ENCODE results near the gene RNF19B. TPM values are rescaled to one million over a fixed set of nuclear protein-coding genes. Genes with fewer than 3 reads are reported as not detected.

RNF19B gene
- total RNA-seq, 1 experiment from 2014 or later, result 22.5 TPM

DNA sequence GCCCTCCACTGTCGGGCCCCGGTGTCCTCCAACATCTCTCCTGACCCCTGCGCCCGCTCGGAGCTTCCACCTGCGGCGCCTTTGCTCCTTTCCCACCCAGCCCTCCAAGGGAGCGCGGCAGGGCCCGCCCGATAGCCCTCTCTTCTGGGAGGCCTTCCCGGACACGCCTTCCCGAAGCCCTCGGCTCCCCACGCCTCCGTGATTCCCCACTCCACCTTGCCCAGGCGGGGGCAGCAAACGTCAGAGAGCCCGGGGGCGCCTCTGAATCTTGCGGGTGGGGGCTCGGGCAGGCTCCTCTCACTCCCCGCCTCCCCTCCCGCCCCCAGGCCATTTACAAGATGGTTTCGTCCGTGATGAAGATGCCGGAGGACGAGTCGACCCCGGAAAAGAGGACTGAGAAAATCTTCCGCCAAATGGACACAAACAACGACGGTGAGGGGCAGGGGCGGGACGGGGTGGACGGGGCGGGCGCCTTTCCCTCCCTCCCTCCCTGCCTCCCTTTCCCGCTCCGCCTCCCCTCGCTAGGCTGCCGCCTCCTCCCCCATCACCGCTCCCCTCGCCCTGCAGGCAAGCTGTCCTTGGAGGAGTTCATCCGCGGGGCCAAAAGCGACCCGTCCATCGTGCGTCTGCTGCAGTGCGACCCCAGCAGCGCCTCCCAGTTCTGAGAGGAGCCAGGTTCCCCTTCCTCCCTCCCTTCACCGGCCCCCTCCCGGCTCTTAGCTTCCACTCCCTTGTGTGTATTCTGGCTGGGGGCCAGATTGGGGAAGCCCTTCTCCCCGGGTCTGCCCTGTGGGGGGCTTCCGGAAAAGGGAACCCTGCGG lies 71.2 kb downstream of the RNF19B start:
- no peaks in the 10 kb centered on the region for H3K9me2 ChIP-seq (ENCODE audit: insufficient read depth)
- H4K20me1 ChIP-seq (ENCODE audit: insufficient read depth), result no peaks in the 10 kb centered on the region
- no peak for DNase-seq (ENCODE audit: low read depth, low spot score)
- peak overlapping the region; percentile 26; the same call in 1 of the 2 replicates for H3K27ac ChIP-seq (ENCODE audit: low read depth, low read length)
- H3K4me3 ChIP-seq (replicated peaks in 1 of 2; ENCODE audit: low read depth in 1 of 2, low read length in 2 of 2), result peak overlapping the region; percentile 32 to 52
- no peak overlapping the region for H2AFZ ChIP-seq (ENCODE audit: low read depth, low read length, poor library complexity, severe bottlenecking)
- H3K4me2 ChIP-seq (ENCODE audit: low read length), result peak overlapping the region; percentile 76
- peak overlapping the region; percentile 45 for H3K9ac ChIP-seq (ENCODE audit: low read length)
- H3K9me3 ChIP-seq (ENCODE audit: control insufficient read depth in 1 of 2, insufficient read depth in 1 of 2, low read depth in 1 of 2, low read length in 2 of 2), result no peaks in the 10 kb centered on the region
- intact Hi-C loops (cut with micrococcal nuclease), result no loop called here
- RAD21 ChIA-PET (ENCODE audit: low non-redundant PET in 1 of 2, low total read pairs in 2 of 2, uncharacterized antibody in 2 of 2, unreplicated experiment in 2 of 2), result no interaction called here
- no peaks in the 10 kb centered on the region for H3K79me2 ChIP-seq (ENCODE audit: insufficient read depth, low read length)
- no peaks in the 10 kb centered on the region for H3K27me3 ChIP-seq (ENCODE audit: insufficient read depth, low read length)
- ATAC-seq, result peak; percentile 73
- H3K36me3 ChIP-seq (ENCODE audit: control insufficient read depth in 1 of 2, insufficient read depth in 2 of 2, low read length in 2 of 2), result peaks cover 0 to 8% of the 10 kb centered on the region in 2 experiments; a peak in 2 of 4 replicates
- POLR2A ChIA-PET, result no interaction called here
- no TSS peak for BruUV-seq (replicated peaks)
- no peak for TF ChIP-seq RAD21 (IDR thresholded peaks at IDR 0.05; ENCODE audit: low read depth)
- H3K4me1 ChIP-seq (ENCODE audit: control insufficient read depth in 1 of 2, insufficient read depth in 2 of 2, low read length in 2 of 2), result peaks cover 0 to 14% of the 10 kb centered on the region in 2 experiments; a peak in 1 of 4 replicates
- CTCF ChIA-PET, result interaction anchor here (0.6 to 1.8 kb wide), 3 partner anchors 11 to 1898 kb away, joined by 3 to 4 read pairs (median 3); no protein-coding TSS in a partner anchor

DNA sequence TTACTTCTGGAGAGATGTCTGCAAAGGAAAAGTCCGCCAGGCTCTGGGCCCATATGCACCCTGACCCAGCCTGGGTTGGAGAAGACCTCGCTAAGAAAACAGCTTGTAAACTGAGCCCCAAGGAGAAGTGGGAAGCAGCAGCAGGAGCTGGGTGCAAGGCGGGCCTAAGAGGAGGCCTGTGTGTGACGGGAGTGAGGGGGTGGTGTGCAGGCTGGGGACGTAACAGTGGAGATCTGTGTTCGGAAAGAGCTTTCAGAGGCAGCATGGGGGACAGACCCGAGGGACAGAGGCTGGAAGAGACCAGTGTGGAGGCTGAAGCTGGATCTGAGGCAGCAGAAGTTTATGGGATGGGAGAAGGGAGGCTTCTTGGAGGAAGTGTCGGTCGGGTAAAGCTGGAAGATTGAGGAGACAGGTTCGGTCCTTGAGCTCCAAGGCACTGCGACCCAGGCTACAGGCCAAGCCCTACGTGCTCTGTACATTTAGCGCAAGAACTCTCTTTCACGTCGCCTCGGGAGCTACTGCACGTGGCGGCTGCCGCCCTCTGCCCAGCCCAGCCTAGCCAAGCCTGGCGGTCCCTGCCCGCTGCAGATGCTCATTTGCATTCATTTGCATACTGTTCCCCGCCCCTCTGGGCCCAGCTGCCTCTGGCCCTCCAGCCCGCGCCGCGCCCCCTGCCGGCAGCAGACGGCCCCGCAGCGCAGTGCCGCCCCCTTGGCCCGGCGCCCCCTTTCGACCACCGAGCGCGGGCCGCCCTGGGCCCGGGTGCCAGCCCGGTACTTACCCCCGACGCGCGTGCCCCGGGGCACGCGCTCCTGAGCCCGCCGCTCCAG lies 72.0 kb downstream of the RNF19B start:
- RAD21 ChIA-PET (ENCODE audit: low non-redundant PET in 1 of 2, low total read pairs in 2 of 2, uncharacterized antibody in 2 of 2, unreplicated experiment in 2 of 2), result no interaction called here
- TF ChIP-seq POLR2AphosphoS5 (IDR thresholded peaks at IDR 0.05; ENCODE audit: low read depth, low read length) (peak; percentile 25; the same call in 1 of the 2 replicates), RAD21 (IDR thresholded peaks at IDR 0.05; ENCODE audit: low read depth) (no peak)
- TF ChIP-seq, protein P1, sequence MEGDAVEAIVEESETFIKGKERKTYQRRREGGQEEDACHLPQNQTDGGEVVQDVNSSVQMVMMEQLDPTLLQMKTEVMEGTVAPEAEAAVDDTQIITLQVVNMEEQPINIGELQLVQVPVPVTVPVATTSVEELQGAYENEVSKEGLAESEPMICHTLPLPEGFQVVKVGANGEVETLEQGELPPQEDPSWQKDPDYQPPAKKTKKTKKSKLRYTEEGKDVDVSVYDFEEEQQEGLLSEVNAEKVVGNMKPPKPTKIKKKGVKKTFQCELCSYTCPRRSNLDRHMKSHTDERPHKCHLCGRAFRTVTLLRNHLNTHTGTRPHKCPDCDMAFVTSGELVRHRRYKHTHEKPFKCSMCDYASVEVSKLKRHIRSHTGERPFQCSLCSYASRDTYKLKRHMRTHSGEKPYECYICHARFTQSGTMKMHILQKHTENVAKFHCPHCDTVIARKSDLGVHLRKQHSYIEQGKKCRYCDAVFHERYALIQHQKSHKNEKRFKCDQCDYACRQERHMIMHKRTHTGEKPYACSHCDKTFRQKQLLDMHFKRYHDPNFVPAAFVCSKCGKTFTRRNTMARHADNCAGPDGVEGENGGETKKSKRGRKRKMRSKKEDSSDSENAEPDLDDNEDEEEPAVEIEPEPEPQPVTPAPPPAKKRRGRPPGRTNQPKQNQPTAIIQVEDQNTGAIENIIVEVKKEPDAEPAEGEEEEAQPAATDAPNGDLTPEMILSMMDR (IDR thresholded peaks at IDR 0.05 in 2 of 3, conservative IDR thresholded peaks at IDR 0.05 in 1 of 3; ENCODE audit: borderline replicate concordance in 1 of 3, insufficient read depth in 1 of 3, low read depth in 2 of 3, low read length in 2 of 3), result peak; percentile 20 to 70 (median 59); a peak in 5 of 6 replicates
- Histone ChIP-seq H3K9me2 (ENCODE audit: insufficient read depth) (no peaks in the 10 kb centered on the region), H3K9me3 (ENCODE audit: control insufficient read depth in 1 of 2, insufficient read depth in 1 of 2, low read depth in 1 of 2, low read length in 2 of 2) (no peaks in the 10 kb centered on the region), H4K20me1 (ENCODE audit: insufficient read depth) (no peaks in the 10 kb centered on the region), H3K36me3 (ENCODE audit: control insufficient read depth in 1 of 2, insufficient read depth in 2 of 2, low read length in 2 of 2) (peaks cover 0 to 7% of the 10 kb centered on the region in 2 experiments; a peak in 1 of 4 replicates), H3K79me2 (ENCODE audit: insufficient read depth, low read length) (no peaks in the 10 kb centered on the region), H3K4me1 (ENCODE audit: control insufficient read depth in 1 of 2, insufficient read depth in 2 of 2, low read length in 2 of 2) (peaks cover 0 to 14% of the 10 kb centered on the region in 2 experiments; a peak in 1 of 4 replicates), H2AFZ (ENCODE audit: low read depth, low read length, poor library complexity, severe bottlenecking) (no peak overlapping the region), H3K9ac (ENCODE audit: low read length) (peak overlapping the region; percentile 45), H3K27me3 (ENCODE audit: insufficient read depth, low read length) (no peaks in the 10 kb centered on the region), H3K4me3 (replicated peaks in 1 of 2; ENCODE audit: low read depth in 1 of 2, low read length in 2 of 2) (peak overlapping the region; percentile 32 to 52), H3K27ac (ENCODE audit: low read depth, low read length) (peak overlapping the region; percentile 26; the same call in 1 of the 2 replicates), H3K4me2 (ENCODE audit: low read length) (peak overlapping the region; percentile 76)
- no TSS peak for BruUV-seq (replicated peaks)
- DNase-seq (ENCODE audit: low read depth, low spot score), result no peak
- POLR2A ChIA-PET, result no interaction called here
- ATAC-seq, result peak; percentile 77
- intact Hi-C loops (cut with micrococcal nuclease), result no loop called here
- CTCF ChIA-PET, result interaction anchor here (0.8 to 1.8 kb wide), 6 partner anchors 11 to 72 kb away, joined by 3 to 4 read pairs (median 4); partner anchors contain the start of gene RNF19B

Data from HCT116 (cell line).